22Rv1 (cell line): Measurements from ENCODE around the gene ZFYVE21.
"Not testable (repeated sequence)": the region's sequence is repeated elsewhere in the genome, so short reads cannot be mapped to it uniquely, and the experiment has no call there.

ENCODE experiments used
- H3K27ac ChIP-seq: fragments of 450-650 bp; 2 replicates; pipeline ENCODE4 v1.5.1; 2017
- ZFX ChIP-seq: fragments of 450-650 bp; IDR thresholded peaks from 2 replicates; pipeline ENCODE4 v1.6.1; 2017; ENCODE audit warnings: antibody characterized with exemption, borderline replicate concordance
- TF ChIP-seq, protein P1 (sequence below): fragments of 450-650 bp; IDR thresholded peaks from 2 replicates; pipeline ENCODE4 v1.5.1; 2017; ENCODE audit warnings: mild to moderate bottlenecking

The ZFYVE21 gene

DNA sequence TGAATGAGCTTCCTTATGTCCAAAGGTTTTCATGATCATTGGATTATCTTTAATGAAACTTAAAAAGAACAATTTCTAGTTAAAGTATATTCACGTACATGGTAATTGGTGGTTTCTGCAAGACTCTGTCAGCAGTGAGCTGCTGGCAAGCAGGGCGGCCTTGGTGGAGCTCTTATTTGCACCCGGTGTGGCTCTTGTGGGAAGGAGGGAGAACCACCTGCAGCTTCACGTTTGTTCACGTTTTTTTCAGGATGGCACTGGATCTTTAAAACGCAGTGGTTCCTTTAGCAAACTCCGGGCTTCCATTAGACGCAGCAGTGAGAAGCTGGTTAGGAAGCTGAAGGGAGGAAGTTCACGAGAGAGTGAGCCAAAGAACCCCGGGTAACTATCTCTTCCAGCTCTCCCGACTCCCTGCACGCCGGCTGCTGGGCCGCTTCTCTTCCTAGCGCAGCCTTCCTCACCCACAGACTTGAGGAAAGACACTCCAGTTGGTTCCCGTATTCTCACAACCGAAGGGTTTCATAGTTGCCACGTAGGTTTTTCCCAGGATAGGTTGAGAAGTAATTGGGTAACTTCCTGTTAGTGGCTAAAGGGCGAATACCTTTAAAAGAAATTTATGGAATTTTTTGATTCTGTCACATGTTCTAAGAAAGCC is 28.7 kb upstream of the ZFYVE21 start:
- H3K27ac ChIP-seq, result no peak overlapping the region
- TF ChIP-seq, protein P1, sequence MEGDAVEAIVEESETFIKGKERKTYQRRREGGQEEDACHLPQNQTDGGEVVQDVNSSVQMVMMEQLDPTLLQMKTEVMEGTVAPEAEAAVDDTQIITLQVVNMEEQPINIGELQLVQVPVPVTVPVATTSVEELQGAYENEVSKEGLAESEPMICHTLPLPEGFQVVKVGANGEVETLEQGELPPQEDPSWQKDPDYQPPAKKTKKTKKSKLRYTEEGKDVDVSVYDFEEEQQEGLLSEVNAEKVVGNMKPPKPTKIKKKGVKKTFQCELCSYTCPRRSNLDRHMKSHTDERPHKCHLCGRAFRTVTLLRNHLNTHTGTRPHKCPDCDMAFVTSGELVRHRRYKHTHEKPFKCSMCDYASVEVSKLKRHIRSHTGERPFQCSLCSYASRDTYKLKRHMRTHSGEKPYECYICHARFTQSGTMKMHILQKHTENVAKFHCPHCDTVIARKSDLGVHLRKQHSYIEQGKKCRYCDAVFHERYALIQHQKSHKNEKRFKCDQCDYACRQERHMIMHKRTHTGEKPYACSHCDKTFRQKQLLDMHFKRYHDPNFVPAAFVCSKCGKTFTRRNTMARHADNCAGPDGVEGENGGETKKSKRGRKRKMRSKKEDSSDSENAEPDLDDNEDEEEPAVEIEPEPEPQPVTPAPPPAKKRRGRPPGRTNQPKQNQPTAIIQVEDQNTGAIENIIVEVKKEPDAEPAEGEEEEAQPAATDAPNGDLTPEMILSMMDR, result no peak
- TF ChIP-seq ZFX, result no peak

DNA sequence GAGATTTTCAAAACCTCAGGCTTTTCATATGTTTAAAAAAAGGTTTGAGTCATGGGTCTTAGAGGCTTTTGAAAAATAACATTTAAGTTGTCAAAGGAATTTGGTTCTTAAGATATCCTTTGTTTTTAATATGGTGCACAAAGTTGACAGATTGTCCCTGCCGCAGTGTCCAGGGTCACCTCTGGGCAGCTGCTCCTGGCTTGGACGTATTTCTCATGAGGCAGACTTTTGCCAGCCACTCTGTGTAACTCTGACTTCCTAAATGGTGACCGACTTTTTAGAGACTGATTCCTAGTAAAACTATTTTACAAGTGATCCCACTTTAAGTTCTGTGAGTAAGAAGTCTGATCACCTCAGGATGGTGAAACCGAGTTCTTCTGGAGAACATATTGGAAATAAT is 27.9 kb upstream of the ZFYVE21 start:
- no peak overlapping the region for H3K27ac ChIP-seq
- TF ChIP-seq ZFX, result no peak
- TF ChIP-seq, protein P1, result no peak

DNA sequence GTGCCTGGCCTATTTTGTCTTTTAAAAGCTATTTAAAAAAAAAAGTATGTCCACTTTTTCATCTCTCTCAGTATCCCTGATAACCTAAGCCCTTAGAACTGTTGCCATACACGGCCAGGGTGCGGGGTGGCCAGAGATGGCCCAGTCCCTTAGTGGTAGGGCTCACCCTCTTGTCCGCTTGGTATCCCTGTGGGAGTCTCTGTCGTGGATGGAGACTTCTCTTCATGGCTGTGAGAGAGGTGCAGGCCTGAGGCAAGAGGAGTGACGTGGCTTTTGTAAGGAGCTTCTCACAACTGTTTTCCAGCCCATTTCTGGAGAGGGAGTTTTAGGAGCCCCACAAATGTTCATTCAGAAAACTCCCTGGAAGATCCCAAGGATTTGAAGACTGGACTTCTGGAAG is 27.2 kb upstream of the ZFYVE21 start:
- H3K27ac ChIP-seq, result no peak overlapping the region
- no peak for TF ChIP-seq ZFX
- TF ChIP-seq, protein P1, result no peak

DNA sequence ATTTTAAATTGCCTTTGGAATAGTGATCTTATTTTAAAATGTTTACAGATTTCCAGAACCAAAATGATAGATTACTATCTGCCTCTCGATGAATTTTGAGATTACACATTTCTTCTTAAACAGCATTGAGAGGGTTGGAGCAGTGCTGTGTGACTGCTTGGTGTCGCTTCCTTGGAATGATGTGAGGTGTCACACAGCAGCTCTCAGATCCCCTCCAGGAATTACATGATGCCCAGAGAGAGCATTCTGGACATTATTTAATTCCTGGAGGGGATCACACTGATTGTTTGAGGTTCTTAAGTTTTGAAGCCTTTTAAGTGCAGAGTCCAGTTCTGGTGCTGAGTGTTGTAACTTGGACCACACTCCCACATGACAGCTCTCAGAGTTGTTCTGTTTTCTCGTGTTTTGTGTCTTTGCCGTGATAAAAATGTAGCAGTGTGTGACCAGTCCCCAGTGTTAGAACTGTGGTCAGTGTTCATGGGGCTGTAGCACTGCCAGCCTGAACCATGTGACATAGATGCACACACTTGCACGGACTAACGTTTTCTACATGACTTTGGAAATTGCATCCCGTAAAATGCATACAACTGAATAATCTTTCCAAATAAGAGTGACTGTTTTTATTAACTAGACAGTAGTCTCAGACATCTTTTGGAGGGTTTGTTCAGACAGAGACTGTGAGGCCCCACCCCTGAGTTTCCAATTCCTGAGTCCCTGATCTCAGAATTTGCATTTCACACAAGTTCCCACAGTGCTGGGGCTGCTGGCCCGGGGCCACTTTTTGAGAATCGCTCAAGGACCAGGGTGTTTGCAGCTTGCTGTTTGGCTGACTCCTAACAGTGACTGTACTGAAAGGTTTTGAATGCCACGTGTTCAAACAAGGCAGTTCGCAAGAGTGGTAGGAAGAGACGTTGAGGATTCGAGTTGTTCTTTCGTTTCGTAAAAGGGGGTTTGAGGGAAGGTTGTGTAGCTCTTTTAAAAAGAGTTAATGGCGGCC is 26.4 kb upstream of the ZFYVE21 start:
- no peak overlapping the region for H3K27ac ChIP-seq
- TF ChIP-seq, protein P1, result no peak
- TF ChIP-seq ZFX, result no peak

DNA sequence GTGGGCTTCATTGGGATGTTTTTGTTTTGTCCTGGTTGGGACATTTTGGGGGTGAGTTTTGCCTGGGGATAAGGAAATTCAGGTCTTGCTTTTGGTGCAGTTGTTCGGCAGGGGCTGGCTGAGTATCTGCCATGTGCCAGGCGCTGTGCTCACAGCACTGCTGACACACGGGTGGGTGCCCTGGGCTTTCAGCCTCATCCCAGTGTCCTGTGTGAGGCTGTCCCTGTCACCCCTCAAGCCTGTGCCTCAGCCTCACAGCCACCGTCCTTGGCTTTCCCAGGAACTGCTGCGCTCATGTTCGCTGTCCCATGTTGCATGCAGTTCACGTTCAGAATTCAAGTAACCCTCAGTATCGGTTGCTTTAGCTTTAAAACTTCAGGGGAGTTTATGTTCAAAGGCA is 25.3 kb upstream of the ZFYVE21 start:
- no peak overlapping the region for H3K27ac ChIP-seq
- TF ChIP-seq, protein P1, result no peak
- TF ChIP-seq ZFX, result no peak

DNA sequence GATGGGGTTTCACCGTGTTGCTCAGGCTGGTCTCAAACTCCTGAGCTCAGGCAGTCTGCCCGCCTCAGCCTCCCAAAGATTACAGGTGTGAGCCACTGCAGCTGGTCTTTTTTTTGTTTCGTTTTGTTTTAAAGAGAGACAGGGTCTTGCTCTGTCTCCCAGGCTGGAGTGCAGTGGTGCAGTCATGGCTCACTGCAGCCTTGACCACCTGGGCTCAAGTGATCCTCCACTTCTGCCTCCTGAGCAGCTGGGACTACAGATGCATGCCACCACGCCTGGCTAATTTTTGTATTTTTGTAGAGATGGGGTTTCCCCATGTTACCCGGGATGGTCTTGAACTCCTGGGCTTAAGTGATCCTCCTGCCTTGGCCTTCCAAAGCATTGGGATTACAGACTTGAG is 24.0 kb upstream of the ZFYVE21 start:
- H3K27ac ChIP-seq, result not testable (repeated sequence)

DNA sequence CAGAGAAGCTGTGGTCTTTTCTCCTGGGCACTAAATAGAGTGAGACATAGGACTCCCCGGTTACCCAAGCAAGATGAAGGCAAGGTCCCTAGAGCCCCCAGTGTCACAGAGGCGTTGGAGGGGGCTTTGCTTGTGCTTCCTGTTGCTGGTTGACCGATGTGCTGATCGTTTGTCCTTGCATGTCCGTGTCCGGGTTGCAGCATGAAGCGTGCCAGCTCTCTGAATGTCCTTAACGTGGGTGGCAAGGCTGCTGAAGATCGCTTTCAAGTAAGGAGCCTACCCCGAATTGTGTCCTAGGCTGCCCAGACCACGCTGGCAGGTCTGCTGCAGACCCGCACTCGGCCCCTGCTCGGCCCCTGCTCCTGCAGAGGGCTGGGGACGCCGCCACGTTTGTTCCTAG is 23.5 kb upstream of the ZFYVE21 start:
- H3K27ac ChIP-seq, result no peak overlapping the region
- no peak for TF ChIP-seq ZFX
- TF ChIP-seq, protein P1, result no peak
